ENCODE results near the gene PAX6. TPM values are rescaled to one million over a fixed set of nuclear protein-coding genes. Genes with fewer than 3 reads are reported as not detected.

PAX6 gene
- polyA plus RNA-seq, 2 of the 4 experiments (the other 2 are of a cell fraction) = 1.8 to 2.0 TPM

- ATAC-seq (no peak), DNase-seq (ENCODE audit: low read depth in 1 of 2, low spot score in 1 of 2) (no peak), FAIRE-seq (no peak)
- CTCF ChIA-PET = no interaction called here
- no peak overlapping the region for H3K4me3 ChIP-seq
- H3K9me3 ChIP-seq = no peaks in the 10 kb centered on the region
- no peak overlapping the region for H3K4me2 ChIP-seq
- H3K4me1 ChIP-seq = no peaks in the 10 kb centered on the region
- POLR2A ChIA-PET = no interaction called here
- no peak overlapping the region for H3K27ac ChIP-seq
- WGBS (ENCODE audit: missing lambda C conversion rate) = 83% methylated on average over 46 of the region's 48 CpGs
- TF ChIP-seq NPAS2 (CRISPR knock-in tag; IDR thresholded peaks at IDR 0.05; ENCODE audit: borderline replicate concordance) (no peak), RARB (CRISPR knock-in tag; IDR thresholded peaks at IDR 0.05) (no peak), TP53 (CRISPR knock-in tag; IDR thresholded peaks at IDR 0.05) (no peak), ELK1 (IDR thresholded peaks at IDR 0.05; ENCODE audit: low read depth, low read length) (no peak), ESRRA (IDR thresholded peaks at IDR 0.05; ENCODE audit: borderline replicate concordance, low read length) (no peak), BHLHE40 (IDR thresholded peaks at IDR 0.05; ENCODE audit: low read depth, low read length) (no peak), ZSCAN20 (CRISPR knock-in tag; IDR thresholded peaks at IDR 0.05) (no peak), HEYL (CRISPR knock-in tag; IDR thresholded peaks at IDR 0.05) (no peak)
- TF ChIP-seq, protein P1, sequence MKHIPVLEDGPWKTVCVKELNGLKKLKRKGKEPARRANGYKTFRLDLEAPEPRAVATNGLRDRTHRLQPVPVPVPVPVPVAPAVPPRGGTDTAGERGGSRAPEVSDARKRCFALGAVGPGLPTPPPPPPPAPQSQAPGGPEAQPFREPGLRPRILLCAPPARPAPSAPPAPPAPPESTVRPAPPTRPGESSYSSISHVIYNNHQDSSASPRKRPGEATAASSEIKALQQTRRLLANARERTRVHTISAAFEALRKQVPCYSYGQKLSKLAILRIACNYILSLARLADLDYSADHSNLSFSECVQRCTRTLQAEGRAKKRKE (CRISPR knock-in tag; IDR thresholded peaks at IDR 0.05; ENCODE audit: low read depth) = no peak
Observed at GRCh38 chr11:31799435-31800397, 11.4 kb downstream of the PAX6 start.

DNA sequence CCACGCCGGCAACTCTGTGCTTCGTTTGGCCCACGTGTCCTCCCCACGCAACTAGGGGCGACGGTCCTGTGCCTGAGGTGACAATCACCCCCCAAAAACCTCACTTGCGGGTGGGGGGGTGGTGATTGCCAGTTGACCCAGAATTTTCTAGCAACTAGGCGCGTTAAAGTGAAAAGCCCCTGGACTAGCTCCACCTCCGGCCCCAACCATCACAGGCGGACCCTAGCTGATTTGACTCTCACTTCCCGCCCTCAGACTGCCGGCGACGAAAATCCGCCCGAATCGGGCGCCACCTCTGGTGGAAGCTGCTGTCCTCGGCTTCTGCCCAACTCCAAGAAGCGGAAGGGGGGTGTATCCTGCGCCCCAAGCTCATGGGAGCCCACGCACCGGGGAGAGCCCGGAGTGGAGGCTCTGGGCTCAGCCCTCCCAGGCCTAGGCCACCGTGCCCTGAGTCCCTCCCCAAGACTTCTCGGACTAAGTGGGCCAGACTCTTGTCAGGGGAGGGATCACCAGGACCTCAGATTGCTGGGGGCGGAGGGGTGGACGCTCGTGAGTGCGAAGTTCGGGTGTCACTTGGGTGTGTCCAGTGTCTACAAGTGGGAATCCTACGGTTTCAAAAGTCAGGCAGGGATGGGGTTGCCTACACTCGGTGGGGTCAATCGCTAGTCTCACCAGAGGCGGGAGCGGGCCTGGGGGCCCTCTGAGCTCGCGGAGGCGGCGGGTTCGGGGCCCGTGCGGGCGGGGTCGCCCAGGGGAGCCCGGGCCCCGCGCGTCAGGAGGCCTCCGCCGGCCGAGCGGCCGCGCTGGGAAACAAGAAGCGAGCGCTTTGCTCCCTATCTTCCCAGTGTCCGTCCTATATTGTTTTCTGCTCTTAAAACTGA lies 12.3 kb downstream of the PAX6 start:
- Histone ChIP-seq H3K4me1 (no peaks in the 10 kb centered on the region), H3K4me2 (no peak overlapping the region), H3K4me3 (no peak overlapping the region), H3K27ac (no peak overlapping the region), H3K9me3 (no peaks in the 10 kb centered on the region)
- 87% methylated on average over 51 of the region's 60 CpGs for WGBS (ENCODE audit: missing lambda C conversion rate)
- no peak for DNase-seq (ENCODE audit: low read depth in 1 of 2, low spot score in 1 of 2)
- ChIA-PET POLR2A (no interaction called here), CTCF (no interaction called here)
- ATAC-seq = no peak
- no peak for FAIRE-seq
- TF ChIP-seq CBX8 (IDR thresholded peaks at IDR 0.05) = no peak
- no peak for TF ChIP-seq ELK1 (IDR thresholded peaks at IDR 0.05; ENCODE audit: low read depth, low read length)
- no peak for TF ChIP-seq HDAC2 (IDR thresholded peaks at IDR 0.05)
- TF ChIP-seq REST (IDR thresholded peaks at IDR 0.05) = no peak
- TF ChIP-seq RCOR1 (IDR thresholded peaks at IDR 0.05; ENCODE audit: low read depth, low read length) = no peak
- TF ChIP-seq NPAS2 (CRISPR knock-in tag; IDR thresholded peaks at IDR 0.05; ENCODE audit: borderline replicate concordance) = no peak
- TF ChIP-seq CBX2 (IDR thresholded peaks at IDR 0.05; ENCODE audit: borderline replicate concordance, low read depth) = no peak
- no peak for TF ChIP-seq NFE2L2 (conservative IDR thresholded peaks at IDR 0.05; ENCODE audit: low read length)
- TF ChIP-seq JUN (IDR thresholded peaks at IDR 0.05) = no peak
- TF ChIP-seq, protein P2, sequence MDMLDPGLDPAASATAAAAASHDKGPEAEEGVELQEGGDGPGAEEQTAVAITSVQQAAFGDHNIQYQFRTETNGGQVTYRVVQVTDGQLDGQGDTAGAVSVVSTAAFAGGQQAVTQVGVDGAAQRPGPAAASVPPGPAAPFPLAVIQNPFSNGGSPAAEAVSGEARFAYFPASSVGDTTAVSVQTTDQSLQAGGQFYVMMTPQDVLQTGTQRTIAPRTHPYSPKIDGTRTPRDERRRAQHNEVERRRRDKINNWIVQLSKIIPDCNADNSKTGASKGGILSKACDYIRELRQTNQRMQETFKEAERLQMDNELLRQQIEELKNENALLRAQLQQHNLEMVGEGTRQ (IDR thresholded peaks at IDR 0.05) = no peak
- no peak for TF ChIP-seq ZNF302 (CRISPR knock-in tag; IDR thresholded peaks at IDR 0.05)
- no peak for TF ChIP-seq EP300 (IDR thresholded peaks at IDR 0.05)
- TF ChIP-seq POLR2A (IDR thresholded peaks at IDR 0.05; ENCODE audit: low read length) = no peak
- no peak for TF ChIP-seq NR3C1 (IDR thresholded peaks at IDR 0.05)
- TF ChIP-seq, protein P3, sequence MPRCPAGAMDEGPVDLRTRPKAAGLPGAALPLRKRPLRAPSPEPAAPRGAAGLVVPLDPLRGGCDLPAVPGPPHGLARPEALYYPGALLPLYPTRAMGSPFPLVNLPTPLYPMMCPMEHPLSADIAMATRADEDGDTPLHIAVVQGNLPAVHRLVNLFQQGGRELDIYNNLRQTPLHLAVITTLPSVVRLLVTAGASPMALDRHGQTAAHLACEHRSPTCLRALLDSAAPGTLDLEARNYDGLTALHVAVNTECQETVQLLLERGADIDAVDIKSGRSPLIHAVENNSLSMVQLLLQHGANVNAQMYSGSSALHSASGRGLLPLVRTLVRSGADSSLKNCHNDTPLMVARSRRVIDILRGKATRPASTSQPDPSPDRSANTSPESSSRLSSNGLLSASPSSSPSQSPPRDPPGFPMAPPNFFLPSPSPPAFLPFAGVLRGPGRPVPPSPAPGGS (IDR thresholded peaks at IDR 0.05) = no peak
- TF ChIP-seq PHF8 (IDR thresholded peaks at IDR 0.05; ENCODE audit: borderline replicate concordance, low read depth) = no peak
- TF ChIP-seq RAD21 (conservative IDR thresholded peaks at IDR 0.05 in 1 of 2, IDR thresholded peaks at IDR 0.05 in 1 of 2) = no peak
- no peak for TF ChIP-seq FOXS1 (CRISPR knock-in tag; IDR thresholded peaks at IDR 0.05)
- TF ChIP-seq HOXB5 (CRISPR knock-in tag; IDR thresholded peaks at IDR 0.05) = no peak
